OCI-LY3 (cell line): ENCODE measurements around the gene IBA57.

Source experiments
- CTCF ChIP-seq: fragments of 200-600, 300-600 bp; sonication (generic); IDR thresholded peaks from 2 replicates; pipeline ENCODE4 v1.5.1; 2014; ENCODE audit warnings: antibody characterized with exemption, low read length, low read depth
- EZH2phosphoT487 ChIP-seq: fragments of 200-600 bp; shearing (Covaris generic); IDR thresholded peaks from 2 replicates; pipeline ENCODE4 v1.6.1; 2018; ENCODE audit warnings: antibody characterized with exemption, mixed run types, low read depth

- TF ChIP-seq CTCF = no peak
- no peak for TF ChIP-seq EZH2phosphoT487
Measured at GRCh38 chr1:228144193-228144992, 21.2 kb upstream of the IBA57 start.
